ENCODE results near the gene GFPT1. TPM values are rescaled to one million over a fixed set of nuclear protein-coding genes. Genes with fewer than 3 reads are reported as not detected.
"Not testable (repeated sequence)": the region's sequence is repeated elsewhere in the genome, so short reads cannot be mapped to it uniquely, and the experiment has no call there.

Gene GFPT1
- total and polyA plus RNA-seq, 2 donors = 7.0 to 8.8 TPM

GRCh38 chr2:69376403-69376802, 10.6 kb downstream of the GFPT1 start:
- H3K9me3 ChIP-seq (ENCODE audit: control insufficient read depth in 2 of 2, insufficient read depth in 1 of 2, low read length in 1 of 2) = no peaks in the 10 kb centered on the region
- 97% methylated on average over 6 of the region's 6 CpGs for WGBS
- H3K4me1 ChIP-seq (ENCODE audit: control insufficient read depth in 2 of 2, insufficient read depth in 2 of 2, low read length in 2 of 2) = no peaks in the 10 kb centered on the region
- no peak for DNase-seq (ENCODE audit: low read depth in 6 of 9, low spot score in 9 of 9)
- no peak overlapping the region for H3K4me3 ChIP-seq (ENCODE audit: low read length in 2 of 2)
- no peak overlapping the region for H3K27ac ChIP-seq (ENCODE audit: low read depth in 1 of 2, low read length in 1 of 2)
- no peaks in the 10 kb centered on the region for H3K27me3 ChIP-seq (ENCODE audit: control insufficient read depth in 2 of 2, insufficient read depth in 1 of 2, low read length in 1 of 2)
- peaks cover 9 to 10% of the 10 kb centered on the region in 2 donors for H3K36me3 ChIP-seq (ENCODE audit: control insufficient read depth in 2 of 2, insufficient read depth in 2 of 2, low read length in 1 of 2)

- Histone ChIP-seq H3K4me1 (ENCODE audit: control insufficient read depth in 2 of 2, insufficient read depth in 2 of 2, low read length in 2 of 2) (no peaks in the 10 kb centered on the region), H3K27me3 (ENCODE audit: control insufficient read depth in 2 of 2, insufficient read depth in 1 of 2, low read length in 1 of 2) (no peaks in the 10 kb centered on the region), H3K4me3 (ENCODE audit: low read length in 2 of 2) (no peak overlapping the region), H3K9me3 (ENCODE audit: control insufficient read depth in 2 of 2, insufficient read depth in 1 of 2, low read length in 1 of 2) (no peaks in the 10 kb centered on the region), H3K27ac (ENCODE audit: low read depth in 1 of 2, low read length in 1 of 2) (no peak overlapping the region), H3K36me3 (ENCODE audit: control insufficient read depth in 2 of 2, insufficient read depth in 2 of 2, low read length in 1 of 2) (peaks cover 10 to 16% of the 10 kb centered on the region in 2 donors)
- DNase-seq (ENCODE audit: low read depth in 6 of 9, low spot score in 9 of 9) = peak in 3 of 9 donors; percentile 9 to 58 (median 41)
- 92% methylated on average over 8 of the region's 8 CpGs for WGBS
Measured at GRCh38 chr2:69375494-69376353, 11.3 kb downstream of the GFPT1 start.

- Histone ChIP-seq H3K27ac (ENCODE audit: low read depth in 1 of 2, low read length in 1 of 2) (no peak overlapping the region), H3K36me3 (ENCODE audit: control insufficient read depth in 2 of 2, insufficient read depth in 2 of 2, low read length in 1 of 2) (peaks cover 30 to 41% of the 10 kb centered on the region in 2 donors), H3K4me1 (ENCODE audit: control insufficient read depth in 2 of 2, insufficient read depth in 2 of 2, low read length in 2 of 2) (no peaks in the 10 kb centered on the region), H3K9me3 (ENCODE audit: control insufficient read depth in 2 of 2, insufficient read depth in 1 of 2, low read length in 1 of 2) (no peaks in the 10 kb centered on the region), H3K4me3 (ENCODE audit: low read length in 2 of 2) (no peak overlapping the region), H3K27me3 (ENCODE audit: control insufficient read depth in 2 of 2, insufficient read depth in 1 of 2, low read length in 1 of 2) (no peaks in the 10 kb centered on the region)
- DNase-seq (ENCODE audit: low read depth in 6 of 9, low spot score in 9 of 9) = no peak
Measured at GRCh38 chr2:69372767-69373166, 14.3 kb downstream of the GFPT1 start.

DNA sequence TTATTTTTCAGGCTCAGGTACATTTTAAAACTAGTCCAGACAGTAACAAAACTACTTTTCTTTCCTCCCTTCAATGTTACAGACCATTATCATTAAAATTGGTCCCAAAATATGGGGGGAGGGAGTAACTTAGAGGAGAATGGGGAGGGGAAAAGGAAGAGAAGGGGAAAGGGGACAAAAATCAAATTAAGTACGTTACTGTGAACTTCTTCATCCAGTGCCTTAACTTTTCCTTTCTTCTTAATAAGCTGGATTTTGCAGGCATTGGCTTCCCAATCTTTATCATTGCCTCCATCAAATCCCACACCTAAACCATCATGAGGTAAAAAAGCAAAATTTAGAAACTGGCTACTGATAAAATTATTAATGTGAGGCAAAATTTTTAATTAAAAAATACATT, 17.2 kb downstream of the GFPT1 start:
- H3K36me3 ChIP-seq (ENCODE audit: control insufficient read depth in 2 of 2, insufficient read depth in 2 of 2, low read length in 1 of 2) = peaks cover 32 to 50% of the 10 kb centered on the region in 2 donors
- no peaks in the 10 kb centered on the region for H3K9me3 ChIP-seq (ENCODE audit: control insufficient read depth in 2 of 2, insufficient read depth in 1 of 2, low read length in 1 of 2)
- H3K27ac ChIP-seq (ENCODE audit: low read depth in 1 of 2, low read length in 1 of 2) = no peak overlapping the region
- DNase-seq (ENCODE audit: low read depth in 6 of 9, low spot score in 9 of 9) = no peak
- no peaks in the 10 kb centered on the region for H3K27me3 ChIP-seq (ENCODE audit: control insufficient read depth in 2 of 2, insufficient read depth in 1 of 2, low read length in 1 of 2)
- H3K4me1 ChIP-seq (ENCODE audit: control insufficient read depth in 2 of 2, insufficient read depth in 2 of 2, low read length in 2 of 2) = no peaks in the 10 kb centered on the region
- no peak overlapping the region for H3K4me3 ChIP-seq (ENCODE audit: low read length in 2 of 2)
- 98% methylated on average over 1 of the region's 1 CpG for WGBS

- H3K36me3 ChIP-seq (ENCODE audit: control insufficient read depth in 2 of 2, insufficient read depth in 2 of 2, low read length in 1 of 2) = peaks cover 32 to 51% of the 10 kb centered on the region in 2 donors
- no peak overlapping the region for H3K27ac ChIP-seq (ENCODE audit: low read depth in 1 of 2, low read length in 1 of 2)
- H3K4me1 ChIP-seq (ENCODE audit: control insufficient read depth in 2 of 2, insufficient read depth in 2 of 2, low read length in 2 of 2) = no peaks in the 10 kb centered on the region
- DNase-seq (ENCODE audit: low read depth in 6 of 9, low spot score in 9 of 9) = no peak
- H3K4me3 ChIP-seq (ENCODE audit: low read length in 2 of 2) = no peak overlapping the region
- H3K27me3 ChIP-seq (ENCODE audit: control insufficient read depth in 2 of 2, insufficient read depth in 1 of 2, low read length in 1 of 2) = no peaks in the 10 kb centered on the region
- no peaks in the 10 kb centered on the region for H3K9me3 ChIP-seq (ENCODE audit: control insufficient read depth in 2 of 2, insufficient read depth in 1 of 2, low read length in 1 of 2)
- 98% methylated on average over 7 of the region's 7 CpGs for WGBS
Measured at GRCh38 chr2:69368588-69368987, 18.4 kb downstream of the GFPT1 start.

DNA sequence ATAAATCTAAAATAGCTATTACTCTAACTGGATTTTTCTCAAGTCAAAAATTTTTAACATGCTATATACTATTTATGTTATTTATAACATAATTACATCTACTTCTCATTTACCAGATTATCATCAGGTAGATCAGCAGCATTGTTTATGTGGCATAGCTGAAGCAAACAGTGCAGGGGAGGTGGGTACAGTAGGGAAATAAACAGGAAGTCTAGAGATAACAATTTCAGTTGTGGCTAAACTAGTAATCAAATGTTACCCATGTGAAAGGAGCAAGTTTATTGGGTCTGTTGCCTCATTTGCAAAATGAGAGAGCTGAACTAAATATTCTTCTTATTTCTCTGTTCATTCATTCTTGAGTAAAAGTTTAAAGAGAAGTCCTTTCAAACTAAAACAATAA, 27.7 kb downstream of the GFPT1 start:
- Histone ChIP-seq H3K27ac (ENCODE audit: low read depth in 1 of 2, low read length in 1 of 2) (no peak overlapping the region), H3K4me1 (ENCODE audit: control insufficient read depth in 2 of 2, insufficient read depth in 2 of 2, low read length in 2 of 2) (no peaks in the 10 kb centered on the region), H3K36me3 (ENCODE audit: control insufficient read depth in 2 of 2, insufficient read depth in 2 of 2, low read length in 1 of 2) (peaks cover 29 to 57% of the 10 kb centered on the region in 2 donors), H3K9me3 (ENCODE audit: control insufficient read depth in 2 of 2, insufficient read depth in 1 of 2, low read length in 1 of 2) (no peaks in the 10 kb centered on the region), H3K27me3 (ENCODE audit: control insufficient read depth in 2 of 2, insufficient read depth in 1 of 2, low read length in 1 of 2) (no peaks in the 10 kb centered on the region), H3K4me3 (ENCODE audit: low read length in 2 of 2) (no peak overlapping the region)
- DNase-seq (ENCODE audit: low read depth in 6 of 9, low spot score in 9 of 9) = no peak

DNA sequence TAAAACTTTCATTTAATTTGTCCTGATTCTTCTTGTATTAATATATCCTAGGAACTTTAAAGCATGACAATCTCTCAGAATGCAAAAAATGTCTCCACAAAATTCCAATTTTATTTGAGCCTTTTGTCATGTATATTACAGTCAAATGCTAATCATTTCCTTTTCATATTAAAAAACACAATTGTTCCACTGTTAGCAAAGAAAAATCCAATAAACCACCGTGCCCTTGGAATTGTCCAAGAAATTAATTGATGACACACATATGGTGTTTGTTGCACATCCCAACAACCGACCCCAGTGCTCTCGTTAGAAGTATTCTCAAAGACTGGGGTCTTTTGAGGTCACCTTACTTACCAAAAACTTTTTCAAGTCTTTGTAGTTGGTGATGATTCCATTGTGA, 28.1 kb downstream of the GFPT1 start:
- no peaks in the 10 kb centered on the region for H3K27me3 ChIP-seq (ENCODE audit: control insufficient read depth in 2 of 2, insufficient read depth in 1 of 2, low read length in 1 of 2)
- no peaks in the 10 kb centered on the region for H3K9me3 ChIP-seq (ENCODE audit: control insufficient read depth in 2 of 2, insufficient read depth in 1 of 2, low read length in 1 of 2)
- no peak for DNase-seq (ENCODE audit: low read depth in 6 of 9, low spot score in 9 of 9)
- 93% methylated on average over 3 of the region's 3 CpGs for WGBS
- H3K4me1 ChIP-seq (ENCODE audit: control insufficient read depth in 2 of 2, insufficient read depth in 2 of 2, low read length in 2 of 2) = no peaks in the 10 kb centered on the region
- H3K27ac ChIP-seq (ENCODE audit: low read depth in 1 of 2, low read length in 1 of 2) = no peak overlapping the region
- peaks cover 29 to 58% of the 10 kb centered on the region in 2 donors for H3K36me3 ChIP-seq (ENCODE audit: control insufficient read depth in 2 of 2, insufficient read depth in 2 of 2, low read length in 1 of 2)
- no peak overlapping the region for H3K4me3 ChIP-seq (ENCODE audit: low read length in 2 of 2)

- DNase-seq (ENCODE audit: low read depth in 6 of 9, low spot score in 9 of 9) = no peak
- no peaks in the 10 kb centered on the region for H3K27me3 ChIP-seq (ENCODE audit: control insufficient read depth in 2 of 2, insufficient read depth in 1 of 2, low read length in 1 of 2)
- no peak overlapping the region for H3K27ac ChIP-seq (ENCODE audit: low read depth in 1 of 2, low read length in 1 of 2)
- 98% methylated on average over 5 of the region's 5 CpGs for WGBS
- H3K36me3 ChIP-seq (ENCODE audit: control insufficient read depth in 2 of 2, insufficient read depth in 2 of 2, low read length in 1 of 2) = peaks cover 24 to 44% of the 10 kb centered on the region in 2 donors
- H3K4me1 ChIP-seq (ENCODE audit: control insufficient read depth in 2 of 2, insufficient read depth in 2 of 2, low read length in 2 of 2) = no peaks in the 10 kb centered on the region
- H3K9me3 ChIP-seq (ENCODE audit: control insufficient read depth in 2 of 2, insufficient read depth in 1 of 2, low read length in 1 of 2) = no peaks in the 10 kb centered on the region
- H3K4me3 ChIP-seq (ENCODE audit: low read length in 2 of 2) = no peak overlapping the region
Measured at GRCh38 chr2:69356471-69356870, 30.6 kb downstream of the GFPT1 start.

- not testable (repeated sequence) for H3K4me1 ChIP-seq (ENCODE audit: control insufficient read depth in 2 of 2, insufficient read depth in 2 of 2, low read length in 2 of 2); H3K27me3 ChIP-seq (ENCODE audit: control insufficient read depth in 2 of 2, insufficient read depth in 1 of 2, low read length in 1 of 2); H3K4me3 ChIP-seq (ENCODE audit: low read length in 2 of 2); DNase-seq (ENCODE audit: low read depth in 6 of 9, low spot score in 9 of 9); H3K9me3 ChIP-seq (ENCODE audit: control insufficient read depth in 2 of 2, insufficient read depth in 1 of 2, low read length in 1 of 2); H3K27ac ChIP-seq (ENCODE audit: low read depth in 1 of 2, low read length in 1 of 2)
- H3K36me3 ChIP-seq (ENCODE audit: control insufficient read depth in 2 of 2, insufficient read depth in 2 of 2, low read length in 1 of 2) = peaks cover 16 to 44% of the 10 kb centered on the region in 2 donors
- 97% methylated on average over 3 of the region's 3 CpGs for WGBS
Measured at GRCh38 chr2:69354976-69355375, 32.1 kb downstream of the GFPT1 start.
